GM23248 (cell line): Measurements from ENCODE around the gene LYRM9. TPM values are rescaled to one million over a fixed set of nuclear protein-coding genes. Genes with fewer than 3 reads are reported as not detected.

ENCODE experiments used
- DNase-seq: peaks from one replicate; pipeline ENCODE4 v3.0.0-alpha.2; 2015
- H2AFZ ChIP-seq: fragments of 200-600 bp; sonication (generic); 2 replicates; pipeline ENCODE4 v1.6.1; 2016; ENCODE audit warnings: antibody characterized with exemption
- H3F3A ChIP-seq: fragments of 200-600 bp; sonication (generic); 2 replicates; pipeline ENCODE4 v1.6.1; 2016; ENCODE audit warnings: mild to moderate bottlenecking, antibody characterized with exemption, mixed run types; ENCODE audit not compliant: insufficient read depth
- H3K27ac ChIP-seq: fragments of 200-600 bp; sonication (generic); 2 replicates; pipeline ENCODE4 v1.5.1; 2016; ENCODE audit warnings: mild to moderate bottlenecking
- H3K27me3 ChIP-seq: fragments of 200-600 bp; sonication (generic); replicated peaks from 2 replicates; pipeline ENCODE4 v1.6.1; 2016; ENCODE audit warnings: mild to moderate bottlenecking; ENCODE audit not compliant: insufficient read depth
- H3K36me3 ChIP-seq: fragments of 200-600 bp; sonication (generic); 2 replicates; pipeline ENCODE4 v1.6.1; 2016; ENCODE audit warnings: low read depth, mild to moderate bottlenecking
- H3K4me1 ChIP-seq: fragments of 200-600 bp; sonication (generic); 2 replicates; pipeline ENCODE4 v1.6.1; 2016; ENCODE audit warnings: mild to moderate bottlenecking; ENCODE audit not compliant: insufficient read depth
- H3K4me2 ChIP-seq: fragments of 200-600 bp; sonication (generic); one replicate; pipeline ENCODE4 v1.6.1; 2016; ENCODE audit warnings: mild to moderate bottlenecking; ENCODE audit not compliant: unreplicated experiment
- H3K4me3 ChIP-seq: fragments of 200-600 bp; sonication (generic); 2 replicates; pipeline ENCODE4 v1.5.1; 2016; ENCODE audit warnings: mild to moderate bottlenecking
- H3K79me2 ChIP-seq: fragments of 200-600 bp; sonication (generic); 2 replicates; pipeline ENCODE4 v1.6.1; 2016; ENCODE audit warnings: mild to moderate bottlenecking; ENCODE audit not compliant: insufficient read depth
- H3K9ac ChIP-seq: fragments of 200-600 bp; sonication (generic); 2 replicates; pipeline ENCODE4 v1.6.1; 2016; ENCODE audit warnings: mild to moderate bottlenecking
- H3K9me2 ChIP-seq: fragments of 200-600 bp; sonication (generic); 2 replicates; pipeline ENCODE4 v1.6.1; 2016; ENCODE audit warnings: mixed run types, mild to moderate bottlenecking, moderate library complexity; ENCODE audit not compliant: insufficient read depth
- H3K9me3 ChIP-seq: fragments of 200-600 bp; sonication (generic); one replicate; pipeline ENCODE4 v1.6.1; 2017; ENCODE audit warnings: low read depth
- H4K20me1 ChIP-seq: fragments of 200-600 bp; sonication (generic); 2 replicates; pipeline ENCODE4 v1.6.0; 2016; ENCODE audit not compliant: insufficient read depth
- EZH2 ChIP-seq: fragments of 200-600 bp; sonication (generic); IDR thresholded peaks from 2 replicates; pipeline ENCODE4 v1.6.1; 2018; ENCODE audit warnings: antibody characterized with exemption, mild to moderate bottlenecking; ENCODE audit not compliant: insufficient read depth, poor library complexity, severe bottlenecking
- EZH2phosphoT487 ChIP-seq: fragments of 200-600 bp; sonication (generic); IDR thresholded peaks from 2 replicates; pipeline ENCODE4 v1.6.1; 2018; ENCODE audit warnings: antibody characterized with exemption, moderate library complexity, mild to moderate bottlenecking, low read depth; ENCODE audit not compliant: insufficient read depth
- WGBS, 2 experiments: methylation state at CpG; one replicate each; pipeline ENCODE4 v1.1.6; 2015 to 2017; ENCODE audit warnings: low lambda C conversion rate in 2 of 2, low coverage in 1 of 2; ENCODE audit errors: missing lambda C conversion rate in 2 of 2; 5-methylcytosine and 5-hydroxymethylcytosine counted together
- in situ Hi-C: fragments of 300-500 bp; cut with MboI; formaldehyde crosslinking; loops from 2 replicates; pipeline ENCODE4 v1.15.0; 2020
- polyA plus RNA-seq: library from polyadenylated mRNA; unstranded; fragments of >200 nt; fragmentation: Nextera tagmentation; extraction: Ambion mirVana; gene quantifications from 2 replicates; pipeline ENCODE4 v1.2.1, GENCODE V29; 2016
- total RNA-seq: library from RNA; depleted of rRNA; stranded (reverse); fragments of >200 nt; shearing (Covaris generic); gene quantifications from 2 replicates; pipeline ENCODE4 v1.2.3, GENCODE V29; 2014; rRNA removed

LYRM9 gene
- total RNA-seq (11.3 and 18.6 TPM in 2 replicates), polyA plus RNA-seq (13.2 and 15.4 TPM in 2 replicates)

DNA sequence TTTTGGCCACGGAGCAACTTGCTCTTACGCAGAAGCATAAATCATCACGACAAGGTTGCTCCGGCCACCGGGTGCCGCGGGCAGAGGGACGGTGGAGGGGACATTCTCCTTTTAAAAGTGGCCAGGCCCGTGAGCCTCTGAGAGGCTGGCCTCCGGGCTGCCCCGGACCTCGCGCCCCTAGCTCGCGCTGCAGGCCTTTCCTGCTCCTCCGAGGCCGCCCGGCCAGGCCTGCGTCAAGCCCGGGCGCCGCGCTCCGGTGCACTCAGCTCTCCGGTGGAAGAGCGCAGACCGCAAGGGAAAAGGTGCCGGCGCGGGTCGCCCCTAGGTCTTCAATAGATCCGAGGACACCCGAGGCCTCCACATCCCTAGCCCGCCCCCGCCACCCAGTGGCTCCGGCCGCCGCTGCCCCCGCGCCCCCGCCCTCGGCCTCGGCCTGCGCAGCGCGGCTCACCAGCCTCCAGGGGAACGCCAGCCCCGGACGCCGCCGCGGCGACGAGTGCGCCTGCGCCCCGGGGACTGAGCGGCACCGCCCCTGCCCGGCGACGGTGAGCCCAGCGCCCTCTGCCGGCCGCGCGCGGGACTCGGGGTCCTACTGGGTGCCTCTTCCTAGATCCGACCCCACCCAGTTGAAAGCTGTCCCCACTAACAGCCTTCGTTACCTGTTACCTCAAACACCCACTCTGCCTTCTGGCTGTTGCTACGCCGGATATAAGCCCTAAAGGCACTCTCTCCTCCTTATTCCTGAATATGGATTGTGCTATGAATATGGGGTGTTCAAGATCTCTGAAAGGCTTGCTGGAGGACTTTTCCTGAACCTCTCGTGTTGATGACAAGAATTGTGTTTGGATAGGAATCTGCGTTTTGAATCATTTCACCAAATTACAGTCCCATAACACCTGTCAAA lies at the start of gene LYRM9:
TSS of gene LYRM9 (minus strand) at position 500 of the 904 bp plus-strand sequence. CDS start 10,671 bp downstream, outside the sequence.
- TF ChIP-seq EZH2: no peak
- no peak for TF ChIP-seq EZH2phosphoT487
- in situ Hi-C loops: no loop called here
- peaks cover 6% of the 10 kb centered on the region for H3K4me1 ChIP-seq
- peaks cover 8% of the 10 kb centered on the region for H3K27me3 ChIP-seq
- H3K27ac ChIP-seq: no peak within 1 kb of the TSS
- H3K4me2 ChIP-seq: peak within 1 kb of the TSS; percentile 92
- H3F3A ChIP-seq: no peaks in the 10 kb centered on the region
- peak within 1 kb of the TSS; percentile 88 for H3K9ac ChIP-seq
- H3K79me2 ChIP-seq: no peaks in the 10 kb centered on the region
- H2AFZ ChIP-seq: peak within 1 kb of the TSS; percentile 89
- H3K4me3 ChIP-seq: peak within 1 kb of the TSS; percentile 84
- peak; percentile 93 for DNase-seq
- no peaks in the 10 kb centered on the region for H3K9me2 ChIP-seq
- H3K36me3 ChIP-seq: no peaks in the 10 kb centered on the region
- H4K20me1 ChIP-seq: no peaks in the 10 kb centered on the region
- WGBS, 2 experiments: 2 to 3% methylated on average over 39 to 72 of the region's 75 CpGs
- no peaks in the 10 kb centered on the region for H3K9me3 ChIP-seq

DNA sequence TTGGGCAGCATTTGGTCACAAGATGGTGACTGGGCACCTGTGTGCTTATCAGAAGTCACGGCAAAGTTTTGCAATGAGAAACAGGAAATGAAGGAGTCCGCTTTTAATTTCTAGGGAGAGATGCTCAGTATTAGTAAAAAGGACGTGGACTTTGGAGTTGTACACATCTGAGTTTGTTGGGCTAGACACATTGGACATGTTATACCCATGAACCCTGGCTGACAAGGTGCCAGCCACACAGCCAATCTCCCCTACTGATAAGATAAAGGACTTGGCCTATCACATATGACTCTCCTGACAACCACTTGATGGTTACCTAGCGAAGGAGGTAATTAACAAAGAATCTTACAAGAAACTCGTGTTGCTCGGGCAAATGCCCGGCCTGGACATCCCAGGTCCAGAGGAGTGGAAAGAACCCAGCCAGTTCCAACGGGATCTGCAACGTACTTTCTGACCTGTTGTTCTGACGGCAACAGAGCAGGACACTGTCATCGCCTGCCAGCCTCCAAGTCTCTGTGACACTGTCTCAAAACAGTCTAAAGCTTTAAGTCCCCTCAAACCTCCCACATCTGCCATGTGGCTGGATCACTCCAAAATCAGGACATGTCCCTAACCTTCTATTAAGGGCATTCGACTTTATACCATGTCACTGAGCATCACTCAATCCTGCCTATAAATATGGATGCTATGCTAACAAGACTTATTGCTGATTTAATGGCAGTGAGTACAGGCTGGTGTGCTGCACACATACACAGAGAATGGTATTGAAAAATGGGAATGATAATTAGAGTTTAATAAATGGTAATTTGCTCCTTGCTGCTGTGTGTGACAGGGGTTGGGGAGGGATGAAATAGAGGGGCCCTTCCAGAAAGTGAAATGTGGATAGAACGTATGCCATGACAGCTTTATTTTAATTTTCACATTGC lies 47.6 kb upstream of the LYRM9 start:
- Histone ChIP-seq H3K4me3 (no peak overlapping the region), H3K9me2 (no peaks in the 10 kb centered on the region), H3K9ac (no peak overlapping the region), H3K9me3 (no peaks in the 10 kb centered on the region), H3K4me1 (no peaks in the 10 kb centered on the region), H3K36me3 (no peaks in the 10 kb centered on the region), H3K79me2 (no peaks in the 10 kb centered on the region), H3K27ac (no peak overlapping the region), H2AFZ (no peak overlapping the region), H3K4me2 (no peak overlapping the region), H3F3A (no peaks in the 10 kb centered on the region), H4K20me1 (no peaks in the 10 kb centered on the region), H3K27me3 (peaks cover 6% of the 10 kb centered on the region; the same call in 1 of the 2 replicates)
- WGBS, 2 experiments: 48 to 56% methylated on average over 13 of the region's 13 CpGs
- TF ChIP-seq EZH2phosphoT487: no peak
- no peak for TF ChIP-seq EZH2
- in situ Hi-C loops: loop anchor here (10.0 kb wide), 1 partner anchor 56 kb away; no protein-coding TSS in a partner anchor
- DNase-seq: no peak

DNA sequence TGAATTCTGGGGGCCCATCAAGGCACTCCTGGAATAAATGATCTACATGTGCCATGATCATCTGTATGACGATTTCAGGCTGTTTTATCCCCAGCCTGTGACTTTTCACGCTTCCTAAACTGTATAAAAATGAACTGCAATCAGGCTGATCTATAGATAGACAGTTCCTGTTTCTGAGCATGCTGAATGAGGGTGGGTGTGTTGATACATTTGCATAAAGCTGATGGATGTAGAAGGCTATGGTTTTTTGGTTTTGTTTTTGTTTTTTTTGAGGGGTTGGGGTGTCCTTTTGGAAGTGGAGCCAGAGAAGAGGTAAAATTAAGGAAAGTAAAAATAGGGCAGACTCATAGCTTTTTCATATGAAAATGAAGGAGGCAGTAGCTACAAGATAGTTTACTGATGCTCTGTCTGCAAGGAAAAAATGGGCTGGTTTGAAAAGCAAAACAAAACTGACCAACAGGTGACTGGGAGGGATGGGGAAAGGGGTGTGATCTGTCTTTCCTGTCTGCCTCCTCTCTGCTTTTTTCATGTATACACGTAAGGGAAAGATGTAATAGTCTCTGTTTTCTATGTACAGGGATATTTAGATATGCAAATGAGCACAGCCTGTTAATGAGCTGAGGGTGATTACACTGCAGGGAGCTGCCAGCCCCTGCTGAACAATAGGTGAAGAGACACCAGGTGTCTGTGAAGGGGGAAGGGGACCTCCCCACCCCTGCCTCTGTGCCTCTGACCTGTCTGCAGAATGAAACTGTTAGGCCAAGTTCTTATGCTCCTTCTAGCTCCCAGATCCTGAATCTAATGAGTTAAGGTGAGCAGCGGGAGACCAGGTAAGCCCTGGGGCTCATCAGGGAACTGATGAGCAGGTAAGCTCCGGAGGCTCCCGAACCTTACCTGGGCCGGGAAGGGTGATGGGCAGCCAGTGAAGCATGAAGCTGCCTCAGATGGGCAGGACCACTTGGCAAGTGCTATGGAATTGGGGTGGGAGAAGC lies 46.6 kb upstream of the LYRM9 start:
- in situ Hi-C loops: loop anchor here (10.0 kb wide), 1 partner anchor 55 kb away; no protein-coding TSS in a partner anchor
- Histone ChIP-seq H3K79me2 (no peaks in the 10 kb centered on the region), H3K4me3 (no peak overlapping the region), H3K27me3 (peaks cover 6% of the 10 kb centered on the region; the same call in 1 of the 2 replicates), H3K9me3 (no peaks in the 10 kb centered on the region), H2AFZ (no peak overlapping the region), H3K27ac (no peak overlapping the region), H4K20me1 (no peaks in the 10 kb centered on the region), H3F3A (no peaks in the 10 kb centered on the region), H3K36me3 (no peaks in the 10 kb centered on the region), H3K9ac (no peak overlapping the region), H3K4me1 (no peaks in the 10 kb centered on the region), H3K9me2 (no peaks in the 10 kb centered on the region), H3K4me2 (no peak overlapping the region)
- TF ChIP-seq EZH2 (no peak), EZH2phosphoT487 (no peak)
- WGBS, 2 experiments: 8 to 10% methylated on average over 7 of the region's 7 CpGs
- DNase-seq: no peak
